HEK293T (cell line): Measurements from ENCODE around the gene SLC9A7.

Experiments
- BHLHE40 ChIP-seq: fragments of 450-650 bp; IDR thresholded peaks from 2 replicates; pipeline ENCODE4 v1.6.1; 2016; ENCODE audit warnings: mild to moderate bottlenecking, moderate library complexity, borderline replicate concordance
- CTBP1 ChIP-seq: fragments of 450-650 bp; IDR thresholded peaks from 2 replicates; pipeline ENCODE4 v1.6.1; 2016; ENCODE audit warnings: borderline replicate concordance
- ELF4 ChIP-seq: fragments of 450-650 bp; IDR thresholded peaks from 2 replicates; pipeline ENCODE4 v1.6.1; 2017; ENCODE audit warnings: antibody characterized with exemption
- FOXA1 ChIP-seq: fragments of 450-650 bp; IDR thresholded peaks from 2 replicates; pipeline ENCODE4 v1.6.1; 2016; ENCODE audit warnings: mild to moderate bottlenecking
- FOXK2 ChIP-seq: fragments of 450-650 bp; IDR thresholded peaks from 2 replicates; pipeline ENCODE4 v1.6.1; 2016; ENCODE audit warnings: mild to moderate bottlenecking
- FOXM1 ChIP-seq: fragments of 450-650 bp; IDR thresholded peaks from 2 replicates; pipeline ENCODE4 v1.6.1; 2017; ENCODE audit warnings: mild to moderate bottlenecking, borderline replicate concordance
- HDGF ChIP-seq: fragments of 450-650 bp; IDR thresholded peaks from 2 replicates; pipeline ENCODE4 v1.6.1; 2017; ENCODE audit warnings: antibody characterized with exemption, borderline replicate concordance
- LEF1 ChIP-seq: fragments of 450-650 bp; IDR thresholded peaks from 2 replicates; pipeline ENCODE4 v1.6.1; 2017; ENCODE audit warnings: mild to moderate bottlenecking, borderline replicate concordance
- NFRKB ChIP-seq: fragments of 450-650 bp; IDR thresholded peaks from 2 replicates; pipeline ENCODE4 v1.6.1; 2016; ENCODE audit warnings: mild to moderate bottlenecking, moderate library complexity
- SP1 ChIP-seq: fragments of 450-650 bp; IDR thresholded peaks from 2 replicates; pipeline ENCODE4 v1.6.1; 2017
- SUZ12 ChIP-seq: fragments of 450-650 bp; IDR thresholded peaks from 2 replicates; pipeline ENCODE4 v1.6.1; 2016; ENCODE audit warnings: mild to moderate bottlenecking
- TARDBP ChIP-seq: fragments of 450-650 bp; IDR thresholded peaks from 2 replicates; pipeline ENCODE4 v1.6.1; 2016
- ZNF384 ChIP-seq: fragments of 450-650 bp; IDR thresholded peaks from 2 replicates; pipeline ENCODE4 v1.6.1; 2016
- TF ChIP-seq, protein P1 (sequence below): fragments of 450-650 bp; IDR thresholded peaks from 2 replicates; pipeline ENCODE4 v1.6.1; 2016

DNA sequence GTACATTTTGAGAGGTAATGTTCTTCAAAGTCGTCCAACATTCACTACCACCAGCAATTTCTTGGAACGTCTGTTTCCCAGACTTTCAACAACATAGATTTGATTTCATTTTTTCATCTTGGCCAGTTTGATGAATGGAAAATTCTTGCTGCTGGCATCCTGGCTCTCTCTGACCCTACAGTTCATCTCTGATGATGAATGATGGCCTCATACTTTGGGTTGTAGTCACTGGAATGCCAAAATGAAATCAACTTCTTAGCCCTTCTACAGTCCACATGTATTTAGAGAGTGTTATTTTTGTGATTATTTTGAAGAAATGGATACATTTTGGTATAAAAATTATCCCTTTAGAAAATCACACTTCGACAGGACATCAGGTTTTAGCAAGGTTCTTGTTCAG, 176.6 kb downstream of the SLC9A7 start:
- TF ChIP-seq BHLHE40, result no peak
- TF ChIP-seq ELF4, result no peak
- TF ChIP-seq, protein P1, sequence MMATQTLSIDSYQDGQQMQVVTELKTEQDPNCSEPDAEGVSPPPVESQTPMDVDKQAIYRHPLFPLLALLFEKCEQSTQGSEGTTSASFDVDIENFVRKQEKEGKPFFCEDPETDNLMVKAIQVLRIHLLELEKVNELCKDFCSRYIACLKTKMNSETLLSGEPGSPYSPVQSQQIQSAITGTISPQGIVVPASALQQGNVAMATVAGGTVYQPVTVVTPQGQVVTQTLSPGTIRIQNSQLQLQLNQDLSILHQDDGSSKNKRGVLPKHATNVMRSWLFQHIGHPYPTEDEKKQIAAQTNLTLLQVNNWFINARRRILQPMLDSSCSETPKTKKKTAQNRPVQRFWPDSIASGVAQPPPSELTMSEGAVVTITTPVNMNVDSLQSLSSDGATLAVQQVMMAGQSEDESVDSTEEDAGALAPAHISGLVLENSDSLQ, result no peak
- no peak for TF ChIP-seq FOXA1
- no peak for TF ChIP-seq CTBP1
- no peak for TF ChIP-seq LEF1
- no peak for TF ChIP-seq FOXM1
- no peak for TF ChIP-seq TARDBP
- no peak for TF ChIP-seq SUZ12
- no peak for TF ChIP-seq SP1
- no peak for TF ChIP-seq ZNF384
- no peak for TF ChIP-seq NFRKB
- no peak for TF ChIP-seq HDGF
- TF ChIP-seq FOXK2, result no peak
